Mesothelial cell of epicardium (in vitro differentiated cells): ENCODE data around the gene TMEM181. TPM values are rescaled to one million over a fixed set of nuclear protein-coding genes. Genes with fewer than 3 reads are reported as not detected.
"Not testable (repeated sequence)": the region's sequence is repeated elsewhere in the genome, so short reads cannot be mapped to it uniquely, and the experiment has no call there.

ENCODE experiments used
- DNase-seq, 2 experiments: peaks; one replicate each; pipeline ENCODE4 v3.0.0; 2021; ENCODE audit warnings: low spot score in 2 of 2; ENCODE audit not compliant: unreplicated experiment in 2 of 2
- H3K27ac Mint-ChIP-seq: 2 replicates; pipeline ENCODE4 v1.8.0; 2021; ENCODE audit warnings: mixed read lengths
- H3K27me3 Mint-ChIP-seq: 2 replicates; pipeline ENCODE4 v1.8.0; 2021; ENCODE audit warnings: low read depth, mixed read lengths
- H3K36me3 Mint-ChIP-seq: 2 replicates; pipeline ENCODE4 v1.8.0; 2021; ENCODE audit warnings: mixed read lengths
- H3K4me1 Mint-ChIP-seq: 2 replicates; pipeline ENCODE4 v1.8.0; 2021; ENCODE audit warnings: mixed read lengths
- H3K4me3 Mint-ChIP-seq: 2 replicates; pipeline ENCODE4 v1.8.0; 2021; ENCODE audit warnings: mild to moderate bottlenecking, moderate library complexity, mixed read lengths
- H3K9me3 Mint-ChIP-seq: 2 replicates; pipeline ENCODE4 v1.8.0; 2021; ENCODE audit warnings: mixed read lengths
- CTCF ChIP-seq: fragments of 200-600 bp; sonication (generic); IDR thresholded peaks from one replicate; pipeline ENCODE4 v1.5.0; 2021; ENCODE audit warnings: antibody characterized with exemption; ENCODE audit not compliant: unreplicated experiment
- total RNA-seq: library from RNA; stranded (reverse); gene quantifications from 3 replicates; pipeline ENCODE4 v1.2.1, GENCODE V29; 2021

The TMEM181 gene
- total RNA-seq, 1 donor from 2014 or later: 23.8 TPM

GRCh38 chr6:158517038-158517437 lies 42.9 kb upstream of the TMEM181 start:
- Mint-ChIP-seq H3K9me3 (no peaks in the 10 kb centered on the region), H3K27me3 (peaks cover 11% of the 10 kb centered on the region), H3K36me3 (no peaks in the 10 kb centered on the region), H3K27ac (no peak overlapping the region), H3K4me1 (peaks cover 8% of the 10 kb centered on the region), H3K4me3 (no peak overlapping the region)
- no peak for DNase-seq
- TF ChIP-seq CTCF: no peak

GRCh38 chr6:158517581-158517980 lies 42.3 kb upstream of the TMEM181 start:
- no peaks in the 10 kb centered on the region for H3K9me3 Mint-ChIP-seq
- no peak overlapping the region for H3K4me3 Mint-ChIP-seq

GRCh38 chr6:158518191-158519127 lies 41.4 kb upstream of the TMEM181 start:
- TF ChIP-seq CTCF: no peak
- H3K4me3 Mint-ChIP-seq: peak overlapping the region; percentile 58
- no peaks in the 10 kb centered on the region for H3K36me3 Mint-ChIP-seq
- no peak for DNase-seq
- peaks cover 2% of the 10 kb centered on the region for H3K9me3 Mint-ChIP-seq
- H3K27ac Mint-ChIP-seq: no peak overlapping the region
- peaks cover 11% of the 10 kb centered on the region for H3K27me3 Mint-ChIP-seq
- peaks cover 8% of the 10 kb centered on the region for H3K4me1 Mint-ChIP-seq

More at GRCh38 chr6:158517581-158517980, 42.3 kb upstream of the TMEM181 start:
- Mint-ChIP-seq H3K27ac (no peak overlapping the region), H3K27me3 (peaks cover 11% of the 10 kb centered on the region), H3K36me3 (no peaks in the 10 kb centered on the region), H3K4me1 (peaks cover 8% of the 10 kb centered on the region)
- DNase-seq: no peak
- TF ChIP-seq CTCF: no peak

GRCh38 chr6:158519300-158519699 lies 40.6 kb upstream of the TMEM181 start:
- Mint-ChIP-seq H3K36me3 (peaks cover 2% of the 10 kb centered on the region), H3K27me3 (peaks cover 11% of the 10 kb centered on the region), H3K4me1 (peaks cover 8% of the 10 kb centered on the region), H3K9me3 (peaks cover 10% of the 10 kb centered on the region), H3K4me3 (no peak overlapping the region), H3K27ac (no peak overlapping the region)
- no peak for TF ChIP-seq CTCF
- DNase-seq: no peak

- Mint-ChIP-seq H3K36me3 (peaks cover 2% of the 10 kb centered on the region), H3K9me3 (peaks cover 15% of the 10 kb centered on the region), H3K4me3 (no peak overlapping the region), H3K27ac (no peak overlapping the region), H3K4me1 (peaks cover 8% of the 10 kb centered on the region), H3K27me3 (peaks cover 11% of the 10 kb centered on the region)
- no peak for DNase-seq
- no peak for TF ChIP-seq CTCF
These were observed 40.1 kb upstream of the TMEM181 start for GRCh38 chr6:158519761-158520160.

GRCh38 chr6:158520975-158521374 lies 38.9 kb upstream of the TMEM181 start:
- Mint-ChIP-seq H3K9me3 (peaks cover 21% of the 10 kb centered on the region), H3K27me3 (peaks cover 11% of the 10 kb centered on the region)
- H3K4me3 Mint-ChIP-seq, H3K27ac Mint-ChIP-seq, H3K4me1 Mint-ChIP-seq, H3K36me3 Mint-ChIP-seq, DNase-seq: not testable (repeated sequence)
